IMR-90 (cell line): ENCODE measurements around the gene RGS3. TPM values are rescaled to one million over a fixed set of nuclear protein-coding genes. Genes with fewer than 3 reads are reported as not detected.

Experiments
- ATAC-seq: fragments of 200-7000 bp; cut with Tn5 transposase; 2 replicates; pipeline ENCODE4 v1.9.1; 2020; ENCODE audit warnings: low read depth, mild to moderate bottlenecking, moderate library complexity
- BruUV-seq: library from RNA; stranded (reverse); fragments of 400-500 nt; replicated peaks from 2 replicates; lab custom pipeline; 2021; lab: Mats Ljungman, UMichigan
- CTCF ChIA-PET: fragments of 300-600 bp; formaldehyde crosslinking; extraction: SDS; loops from one replicate; lab custom pipeline; 2021; ENCODE audit warnings: antibody characterized with exemption; lab: Yijun Ruan, JAX
- POLR2A ChIA-PET: fragments of 300-600 bp; sonication (Branson Sonifier 250); formaldehyde crosslinking; loops from one replicate; lab custom pipeline; 2022; ENCODE audit warnings: antibody characterized with exemption; ENCODE audit not compliant: unreplicated experiment; lab: Charles Lee
- DNase-seq: peaks from one replicate; pipeline ENCODE4 v3.0.0; 2013
- H2AFZ ChIP-seq: replicated peaks from 2 replicates; pipeline ENCODE3; 2013; ENCODE audit warnings: low read length, mild to moderate bottlenecking; ENCODE audit not compliant: poor library complexity
- H2AK5ac ChIP-seq: 2 replicates; pipeline ENCODE4 v1.6.1; 2013; ENCODE audit warnings: low read depth, low read length, inconsistent platforms
- H2AK9ac ChIP-seq: replicated peaks from 2 replicates; pipeline ENCODE3; 2013; ENCODE audit warnings: mild to moderate bottlenecking, low read depth, low read length, moderate library complexity; ENCODE audit not compliant: poor library complexity
- H2BK120ac ChIP-seq: 2 replicates; pipeline ENCODE4 v1.6.1; 2013; ENCODE audit warnings: low read depth, low read length, inconsistent platforms
- H2BK15ac ChIP-seq: 3 replicates; pipeline ENCODE4 v1.6.1; 2013; ENCODE audit warnings: low read depth, low read length, inconsistent platforms
- H2BK20ac ChIP-seq: 2 replicates; pipeline ENCODE4 v1.6.1; 2013; ENCODE audit warnings: low read depth, mild to moderate bottlenecking, inconsistent platforms, low read length, moderate library complexity
- H2BK5ac ChIP-seq: 2 replicates; pipeline ENCODE4 v1.6.1; 2013; ENCODE audit warnings: mild to moderate bottlenecking, low read depth, low read length, inconsistent platforms; ENCODE audit not compliant: poor library complexity, severe bottlenecking
- H3K14ac ChIP-seq: replicated peaks from 2 replicates; pipeline ENCODE4 v1.6.1; 2013; ENCODE audit warnings: low read depth, low read length, inconsistent platforms
- H3K18ac ChIP-seq: 2 replicates; pipeline ENCODE4 v1.6.1; 2013; ENCODE audit warnings: low read depth, low read length, control low read depth
- H3K23ac ChIP-seq: 2 replicates; pipeline ENCODE4 v1.6.1; 2013; ENCODE audit warnings: low read depth, low read length, inconsistent platforms
- H3K27ac ChIP-seq: 2 replicates; pipeline ENCODE4 v1.5.1; 2013; ENCODE audit warnings: mild to moderate bottlenecking, control low read depth, low read length; ENCODE audit not compliant: insufficient read depth
- H3K27me3 ChIP-seq: 2 replicates; pipeline ENCODE4 v1.6.1; 2013; ENCODE audit warnings: low read length; ENCODE audit not compliant: control insufficient read depth, insufficient read depth
- H3K36me3 ChIP-seq: 2 replicates; pipeline ENCODE4 v1.6.1; 2013; ENCODE audit warnings: low read length, mixed read lengths; ENCODE audit not compliant: control insufficient read depth, insufficient read depth
- H3K4ac ChIP-seq: 2 replicates; pipeline ENCODE4 v1.6.1; 2013; ENCODE audit warnings: low read depth, low read length, inconsistent platforms
- H3K4me1 ChIP-seq: 2 replicates; pipeline ENCODE4 v1.6.1; 2013; ENCODE audit warnings: low read length, mixed read lengths; ENCODE audit not compliant: control insufficient read depth, insufficient read depth
- H3K4me2 ChIP-seq: 2 replicates; pipeline ENCODE4 v1.6.1; 2013; ENCODE audit warnings: low read depth, mild to moderate bottlenecking, control low read depth, low read length, moderate library complexity
- H3K4me3 ChIP-seq: 2 replicates; pipeline ENCODE4 v1.5.1; 2013; ENCODE audit warnings: low read depth, mild to moderate bottlenecking, control low read depth, low read length, moderate library complexity; ENCODE audit not compliant: insufficient read depth
- H3K56ac ChIP-seq: 2 replicates; pipeline ENCODE4 v1.6.1; 2013; ENCODE audit warnings: low read length, inconsistent platforms; ENCODE audit not compliant: insufficient read depth; ENCODE audit errors: extremely low read depth
- H3K79me1 ChIP-seq, 2 experiments: 2 replicates each; pipeline ENCODE4 v1.6.1; 2013; ENCODE audit warnings: low read length in 2 of 2, inconsistent platforms in 1 of 2, low read depth in 1 of 2
- H3K9ac ChIP-seq: 2 replicates; pipeline ENCODE4 v1.6.1; 2013; ENCODE audit warnings: low read depth, low read length, control low read depth
- H3K9me1 ChIP-seq: 2 replicates; pipeline ENCODE4 v1.6.1; 2013; ENCODE audit warnings: low read length, inconsistent platforms; ENCODE audit not compliant: insufficient read depth
- H3K9me3 ChIP-seq: 2 replicates; pipeline ENCODE4 v1.6.1; 2013; ENCODE audit warnings: low read length; ENCODE audit not compliant: control insufficient read depth, insufficient read depth
- H4K20me1 ChIP-seq: 2 replicates; pipeline ENCODE4 v1.6.1; 2013; ENCODE audit warnings: low read length, inconsistent platforms; ENCODE audit not compliant: insufficient read depth
- H4K5ac ChIP-seq: 2 replicates; pipeline ENCODE4 v1.6.1; 2013; ENCODE audit warnings: mild to moderate bottlenecking, low read depth, low read length, control low read depth
- H4K8ac ChIP-seq, 2 experiments: 2 replicates each; pipeline ENCODE4 v1.6.1; 2013; ENCODE audit warnings: low read depth in 2 of 2, low read length in 2 of 2, control low read depth in 1 of 2, inconsistent platforms in 1 of 2
- H4K91ac ChIP-seq: 2 replicates; pipeline ENCODE4 v1.6.1; 2013; ENCODE audit warnings: low read depth, low read length, inconsistent platforms; ENCODE audit not compliant: insufficient read depth
- BHLHE40 ChIP-seq: fragments of 150-350 bp; IDR thresholded peaks from 2 replicates; pipeline ENCODE4 v1.6.1; 2016; ENCODE audit warnings: mild to moderate bottlenecking, low read depth, low read length
- CHD1 ChIP-seq: IDR thresholded peaks from 2 replicates; pipeline ENCODE4 v1.6.1; 2012; ENCODE audit warnings: low read depth, low read length, improper control_type of control experiment
- CTCF ChIP-seq: conservative IDR thresholded peaks from 2 replicates; pipeline ENCODE4 v1.5.1; 2012; ENCODE audit warnings: mild to moderate bottlenecking, low read depth, low read length, improper control_type of control experiment
- FOS ChIP-seq: fragments of 150-350 bp; IDR thresholded peaks from 2 replicates; pipeline ENCODE4 v1.6.1; 2016; ENCODE audit warnings: low read depth, low read length
- MAFK ChIP-seq: IDR thresholded peaks from 2 replicates; pipeline ENCODE4 v1.6.1; 2012; ENCODE audit warnings: low read depth, low read length, improper control_type of control experiment
- MAZ ChIP-seq: IDR thresholded peaks from 2 replicates; pipeline ENCODE4 v1.6.1; 2012; ENCODE audit warnings: low read depth, mild to moderate bottlenecking, low read length, improper control_type of control experiment, moderate library complexity, borderline replicate concordance
- NFE2L2 ChIP-seq: fragments of 150-350 bp; IDR thresholded peaks from 2 replicates; pipeline ENCODE4 v1.6.1; 2016; ENCODE audit warnings: low read depth, mild to moderate bottlenecking, low read length
- POLR2A ChIP-seq: IDR thresholded peaks from 2 replicates; pipeline ENCODE4 v1.6.1; 2012; ENCODE audit warnings: mild to moderate bottlenecking, low read depth, low read length
- RAD21 ChIP-seq: IDR thresholded peaks from 2 replicates; pipeline ENCODE4 v1.6.1; 2012; ENCODE audit warnings: low read length, improper control_type of control experiment
- RCOR1 ChIP-seq: IDR thresholded peaks from 2 replicates; pipeline ENCODE4 v1.6.1; 2012; ENCODE audit warnings: mild to moderate bottlenecking, low read length, improper control_type of control experiment; ENCODE audit not compliant: insufficient replicate concordance
- RFX5 ChIP-seq: IDR thresholded peaks from 2 replicates; pipeline ENCODE4 v1.8.0; 2012; ENCODE audit warnings: low read depth, mild to moderate bottlenecking, low read length, moderate library complexity
- SMC3 ChIP-seq: fragments of 150-350 bp; IDR thresholded peaks from 2 replicates; pipeline ENCODE4 v1.6.1; 2016; ENCODE audit warnings: low read depth, mild to moderate bottlenecking, antibody characterized with exemption, low read length, moderate library complexity
- WGBS, 2 experiments: methylation state at CpG; one replicate each; pipeline versions ENCODE4 v1.1.5 to v1.1.7; 2013; ENCODE audit warnings: missing lambda C conversion rate in 2 of 2; ENCODE audit not compliant: insufficient read length in 1 of 2; ENCODE audit errors: extremely low coverage in 2 of 2; 5-methylcytosine and 5-hydroxymethylcytosine counted together
- dilution Hi-C: fragments of 300-500 bp; cut with HindIII; formaldehyde crosslinking; loops from one replicate; pipeline ENCODE4 v1.14.3; 2018; ENCODE audit warnings: low sequenced_read_pairs; ENCODE audit not compliant: unreplicated experiment
- in situ Hi-C: fragments of 300-500 bp; cut with MboI; formaldehyde crosslinking; loops from 3 replicates; pipeline ENCODE4 v1.14.3; 2019; ENCODE audit warnings: low sequenced_read_pairs, inconsistent platforms, mixed read lengths
- intact Hi-C: fragments of 100-400 bp; cut with micrococcal nuclease; formaldehyde crosslinking; loops from 2 replicates; pipeline ENCODE4 v1.10.0; 2022
- polyA plus RNA-seq, 3 experiments: library from polyadenylated mRNA; depleted of rRNA; stranded (reverse); fragments of >200 nt; gene quantifications; 2 replicates each; pipeline ENCODE4 v1.2.3, GENCODE V29; 2012; ENCODE audit warnings: low replicate concordance in 1 of 3
- total RNA-seq: library from RNA; depleted of rRNA; stranded (reverse); fragments of >200 nt; gene quantifications from 2 replicates; pipeline ENCODE4 v1.2.3, GENCODE V29; 2012
- TF ChIP-seq, protein P1 (sequence below): fragments of 150-350 bp; IDR thresholded peaks from 2 replicates; pipeline ENCODE4 v1.6.1; 2016; ENCODE audit warnings: low read depth, mild to moderate bottlenecking, low read length, moderate library complexity, borderline replicate concordance

The RGS3 gene
- total and polyA plus RNA-seq, 2 of the 4 experiments (the other 2 are of a cell fraction) = 51.8 to 65.6 TPM

DNA sequence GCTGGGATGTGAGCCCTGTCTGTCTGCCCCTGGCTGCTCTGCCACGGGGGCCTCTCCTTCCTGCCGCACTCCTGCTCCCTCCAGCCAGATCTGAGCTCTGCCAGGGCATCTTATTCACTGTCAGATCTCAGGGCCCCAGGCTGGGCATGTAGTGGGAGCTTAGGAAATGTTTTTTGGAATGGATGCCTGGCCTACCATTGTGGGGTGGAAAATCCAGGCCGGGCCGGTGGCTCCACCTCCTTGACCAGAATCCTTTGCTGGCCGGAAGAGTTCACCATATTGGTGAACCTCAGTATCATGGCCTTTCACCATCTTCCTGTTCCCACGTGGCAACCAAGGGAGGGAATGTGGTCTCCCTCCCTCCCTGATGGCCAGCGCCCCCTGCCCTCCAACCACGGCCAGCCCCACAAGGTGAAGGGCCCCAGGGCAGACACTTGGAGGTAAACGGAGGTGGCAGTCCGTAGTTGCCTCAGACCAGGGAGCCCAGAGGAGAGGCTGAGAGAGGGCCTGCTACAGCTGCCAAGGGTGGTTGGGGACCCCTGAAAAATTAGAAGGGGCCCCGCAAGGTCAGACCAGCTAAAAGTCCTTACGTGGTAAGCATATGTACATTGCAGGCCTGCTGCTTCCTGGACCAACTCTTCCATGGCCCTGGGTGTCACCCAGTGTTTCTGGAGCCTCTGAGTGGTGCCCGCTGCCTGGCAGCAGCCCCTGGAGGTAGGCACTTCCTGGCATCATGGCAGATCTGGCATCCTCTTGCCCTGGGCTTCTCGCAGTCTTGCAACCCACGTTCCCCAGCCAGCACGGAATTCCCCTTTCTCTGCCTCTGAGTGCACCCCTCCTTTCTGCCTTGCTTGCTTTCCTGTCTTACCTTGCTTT lies 153.3 kb downstream of the RGS3 start (continued):
- no peak for TF ChIP-seq NFE2L2
- TF ChIP-seq SMC3 = no peak

DNA sequence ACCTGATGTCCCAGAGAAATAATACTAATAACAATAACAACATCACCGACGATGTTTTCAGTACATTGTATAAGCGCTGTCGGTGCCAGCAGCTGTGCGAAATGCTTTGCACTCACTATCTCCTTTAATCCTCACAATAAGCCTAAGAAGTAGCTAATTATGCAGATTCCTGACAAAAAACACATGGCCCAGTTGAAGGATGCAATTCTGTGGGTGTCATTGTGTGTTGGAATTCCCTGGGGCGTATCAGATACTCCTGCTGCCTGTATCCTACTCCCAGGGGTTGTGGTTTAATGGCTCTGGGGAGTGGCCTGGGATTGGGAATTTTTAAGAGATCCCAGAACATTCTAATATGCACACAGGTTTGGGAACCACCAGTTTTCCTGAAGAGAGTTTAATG lies 154.0 kb downstream of the RGS3 start:
- H3K27ac ChIP-seq = no peak overlapping the region
- peak overlapping the region in 1 of 2 experiments; percentile 31; a peak in 1 of 4 replicates for H4K8ac ChIP-seq
- peak overlapping the region; percentile 32; the same call in 1 of the 2 replicates for H2BK120ac ChIP-seq
- no peak overlapping the region for H3K9ac ChIP-seq
- H2AFZ ChIP-seq = no peak overlapping the region
- H3K56ac ChIP-seq = no peak overlapping the region
- H2AK9ac ChIP-seq = no peak overlapping the region
- dilution Hi-C loops = no loop called here
- intact Hi-C loops = no loop called here
- H3K27me3 ChIP-seq = no peaks in the 10 kb centered on the region
- peaks cover 35% of the 10 kb centered on the region for H3K9me1 ChIP-seq
- 0 out of 2 replicates have a peak overlapping the region, but pooled peaks have one; percentile 24 for H4K91ac ChIP-seq
- no peak overlapping the region for H3K4me2 ChIP-seq
- peak overlapping the region; percentile 55 for H3K4ac ChIP-seq
- ChIA-PET CTCF (no interaction called here), POLR2A (no interaction called here)
- no peaks in the 10 kb centered on the region for H4K20me1 ChIP-seq
- in situ Hi-C loops = no loop called here
- H3K9me3 ChIP-seq = no peaks in the 10 kb centered on the region
- no peak overlapping the region for H3K23ac ChIP-seq
- H3K14ac ChIP-seq = peak overlapping the region; percentile 48
- ATAC-seq (no peak), DNase-seq (no peak)
- TF ChIP-seq CHD1 (no peak), MAFK (no peak), POLR2A (no peak), RAD21 (no peak), MAZ (no peak), SMC3 (no peak), RFX5 (no peak), NFE2L2 (no peak), BHLHE40 (no peak), CTCF (no peak), RCOR1 (no peak), FOS (no peak)
- TF ChIP-seq, protein P1, sequence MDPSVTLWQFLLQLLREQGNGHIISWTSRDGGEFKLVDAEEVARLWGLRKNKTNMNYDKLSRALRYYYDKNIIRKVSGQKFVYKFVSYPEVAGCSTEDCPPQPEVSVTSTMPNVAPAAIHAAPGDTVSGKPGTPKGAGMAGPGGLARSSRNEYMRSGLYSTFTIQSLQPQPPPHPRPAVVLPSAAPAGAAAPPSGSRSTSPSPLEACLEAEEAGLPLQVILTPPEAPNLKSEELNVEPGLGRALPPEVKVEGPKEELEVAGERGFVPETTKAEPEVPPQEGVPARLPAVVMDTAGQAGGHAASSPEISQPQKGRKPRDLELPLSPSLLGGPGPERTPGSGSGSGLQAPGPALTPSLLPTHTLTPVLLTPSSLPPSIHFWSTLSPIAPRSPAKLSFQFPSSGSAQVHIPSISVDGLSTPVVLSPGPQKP = no peak
- no TSS peak for BruUV-seq
- H2BK15ac ChIP-seq = 0 out of 3 replicates have a peak overlapping the region, but pooled peaks have one; percentile 6
- H3K79me1 ChIP-seq = peaks cover 5 to 13% of the 10 kb centered on the region in 2 experiments; a peak in 3 of 4 replicates
- H2BK5ac ChIP-seq = no peak overlapping the region
- H3K36me3 ChIP-seq = no peaks in the 10 kb centered on the region
- H2AK5ac ChIP-seq = peak overlapping the region; percentile 82
- H3K4me3 ChIP-seq = no peak overlapping the region
- no peak overlapping the region; the same call in 1 of the 2 replicates for H2BK20ac ChIP-seq
- no peak overlapping the region for H4K5ac ChIP-seq
- no peak overlapping the region for H3K18ac ChIP-seq
- H3K4me1 ChIP-seq = peaks cover 33% of the 10 kb centered on the region
- no CpG with 5 or more reads among the region's 6 CpGs for WGBS, 2 experiments
